ENCODE data around the gene NAE1. TPM values are rescaled to one million over a fixed set of nuclear protein-coding genes. Genes with fewer than 3 reads are reported as not detected.

NAE1 gene
- total RNA-seq, 1 experiment from 2014 or later, result 129 TPM

DNA sequence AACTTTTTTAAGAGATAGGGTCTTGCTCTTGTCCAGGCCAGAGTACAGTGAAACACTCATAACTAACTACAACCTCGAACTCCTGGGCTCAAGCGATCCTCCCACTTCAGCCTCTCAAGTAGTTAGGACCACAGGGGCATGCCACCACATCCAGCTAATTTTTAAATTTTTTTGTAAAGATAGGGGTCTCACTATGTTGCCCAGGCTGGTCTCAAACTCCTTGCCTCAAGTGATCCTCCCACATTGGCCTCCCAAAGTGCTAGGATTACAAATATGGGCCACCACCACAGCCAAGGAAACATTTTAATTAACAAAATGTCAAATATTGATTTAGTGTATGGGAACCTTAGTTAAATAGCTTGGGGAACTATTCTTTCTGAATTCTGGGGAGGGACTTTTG, 76.6 kb downstream of the NAE1 start:
- peaks cover 23% of the 10 kb centered on the region for H3K4me1 Mint-ChIP-seq
- ChIA-PET POLR2A (no interaction called here), CTCF (interaction anchor here (0.6 to 1.8 kb wide), 3 partner anchors 14 to 77 kb away, joined by 4 to 6 read pairs (median 5); partner anchors contain the start of gene NAE1)
- H3K36me3 Mint-ChIP-seq, result peaks cover 12% of the 10 kb centered on the region
- no peaks in the 10 kb centered on the region for H3K9me3 Mint-ChIP-seq
- ATAC-seq (no peak), DNase-seq (ENCODE audit: low spot score) (no peak)
- TF ChIP-seq SOX15 (CRISPR knock-in tag; IDR thresholded peaks at IDR 0.05), result no peak
- TF ChIP-seq ZNF121 (CRISPR knock-in tag; IDR thresholded peaks at IDR 0.05), result no peak
- TF ChIP-seq NFYB (CRISPR knock-in tag; conservative IDR thresholded peaks at IDR 0.05; ENCODE audit: low read depth), result no peak
- TF ChIP-seq FOXK1 (CRISPR knock-in tag; IDR thresholded peaks at IDR 0.05), result no peak
- TF ChIP-seq, protein P1, sequence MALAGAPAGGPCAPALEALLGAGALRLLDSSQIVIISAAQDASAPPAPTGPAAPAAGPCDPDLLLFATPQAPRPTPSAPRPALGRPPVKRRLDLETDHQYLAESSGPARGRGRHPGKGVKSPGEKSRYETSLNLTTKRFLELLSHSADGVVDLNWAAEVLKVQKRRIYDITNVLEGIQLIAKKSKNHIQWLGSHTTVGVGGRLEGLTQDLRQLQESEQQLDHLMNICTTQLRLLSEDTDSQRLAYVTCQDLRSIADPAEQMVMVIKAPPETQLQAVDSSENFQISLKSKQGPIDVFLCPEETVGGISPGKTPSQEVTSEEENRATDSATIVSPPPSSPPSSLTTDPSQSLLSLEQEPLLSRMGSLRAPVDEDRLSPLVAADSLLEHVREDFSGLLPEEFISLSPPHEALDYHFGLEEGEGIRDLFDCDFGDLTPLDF (CRISPR knock-in tag; IDR thresholded peaks at IDR 0.05), result no peak
- peaks cover 21% of the 10 kb centered on the region for H3K27me3 Mint-ChIP-seq (ENCODE audit: low read depth)
- no peak overlapping the region for H3K4me3 Mint-ChIP-seq
- H3K27ac Mint-ChIP-seq, result no peak overlapping the region

DNA sequence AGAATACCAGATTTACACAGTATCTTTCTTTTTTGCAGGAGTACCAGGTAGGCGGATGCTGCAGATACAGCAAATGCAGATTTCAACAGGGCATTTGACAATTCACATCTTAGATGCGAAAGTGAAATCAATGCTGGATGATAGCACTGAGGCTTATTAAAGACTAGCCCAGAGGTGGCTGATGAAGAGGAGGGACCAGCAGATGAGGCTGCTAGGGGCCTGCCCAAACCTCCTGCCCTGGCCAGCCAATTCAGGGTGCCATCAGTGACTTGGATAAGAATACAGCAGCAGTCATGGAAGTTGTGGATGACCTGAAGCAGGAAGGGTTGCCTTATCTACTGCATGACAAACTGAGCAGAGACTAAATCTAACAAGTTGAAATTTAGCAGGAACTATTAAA, 77.8 kb downstream of the NAE1 start:
- TF ChIP-seq SP1 (CRISPR knock-in tag; conservative IDR thresholded peaks at IDR 0.05), result no peak
- Mint-ChIP-seq H3K27ac (no peak overlapping the region), H3K27me3 (ENCODE audit: low read depth) (peaks cover 21% of the 10 kb centered on the region), H3K36me3 (peaks cover 23% of the 10 kb centered on the region), H3K9me3 (no peaks in the 10 kb centered on the region), H3K4me1 (peaks cover 25% of the 10 kb centered on the region), H3K4me3 (no peak overlapping the region)
- ATAC-seq (no peak), DNase-seq (ENCODE audit: low spot score) (no peak)
- POLR2A ChIA-PET, result interaction anchor here (0.6 kb wide), 1 partner anchor 66 kb away, joined by 3 read pairs; no protein-coding TSS in a partner anchor
- CTCF ChIA-PET, result interaction anchor here (1.0 to 4.6 kb wide), 10 partner anchors 9 to 145 kb away, joined by 3 to 29 read pairs (median 8); partner anchors contain the start of genes NAE1 and PDP2

Other genes starting within 250 kb of the NAE1 start
- 19.1 to 29.1 TPM (median 28.2 TPM) in 3 replicates for gene CMTM3, start 226.3 kb downstream of the NAE1 start, total RNA-seq (2021)
- 56.2 to 60.6 TPM (median 58.5 TPM) in 3 replicates for gene CMTM4, start 134.2 kb downstream of the NAE1 start, total RNA-seq (2021)
- 82.7 to 89.8 TPM (median 89.7 TPM) in 3 replicates for gene DYNC1LI2, start 79.4 kb downstream of the NAE1 start, total RNA-seq (2021)
- not detected in 3 replicates for gene TERB1, start 29.4 kb downstream of the NAE1 start, total RNA-seq (2021)
- gene CA7, start 13.4 kb upstream of the NAE1 start, total RNA-seq (2021), result 1.4 to 2.2 TPM (median 1.6 TPM) in 3 replicates
- gene PDP2, start 49.5 kb upstream of the NAE1 start, total RNA-seq (2021), result 26.4 to 28.4 TPM (median 27.0 TPM) in 3 replicates
- gene CDH16, start 87.9 kb upstream of the NAE1 start, total RNA-seq (2021), result not detected in 3 replicates
- 0.16 to 0.52 TPM (median 0.18 TPM) in 3 replicates for gene RRAD, start 94.6 kb upstream of the NAE1 start, total RNA-seq (2021)
- 59.7 to 72.7 TPM (median 71.4 TPM) in 3 replicates for gene CIAO2B, start 103.4 kb upstream of the NAE1 start, total RNA-seq (2021)
- gene CES2, start 104.5 kb upstream of the NAE1 start, total RNA-seq (2021), result 21.6 to 29.7 TPM (median 23.2 TPM) in 3 replicates
- gene CES3, start 130.3 kb upstream of the NAE1 start, total RNA-seq (2021), result 3.3 to 6.0 TPM (median 5.7 TPM) in 3 replicates
- gene CES4A, start 157.6 kb upstream of the NAE1 start, total RNA-seq (2021), result 0.57 to 0.89 TPM (median 0.61 TPM) in 3 replicates
- gene CBFB, start 198.2 kb upstream of the NAE1 start, total RNA-seq (2021), result 36.9 to 40.9 TPM (median 37.1 TPM) in 3 replicates